NCI-H2107 treated with DMSO at 0.1 percent for 48 hours (cell line): Measurements from ENCODE around the gene INO80E.
"Not testable (repeated sequence)": the region's sequence is repeated elsewhere in the genome, so short reads cannot be mapped to it uniquely, and the experiment has no call there.

Source experiments
- DNase-seq: peaks from one replicate; lab custom pipeline; 2025; ENCODE audit not compliant: unreplicated experiment; lab: John Stamatoyannopoulos, UW

INO80E gene

DNA sequence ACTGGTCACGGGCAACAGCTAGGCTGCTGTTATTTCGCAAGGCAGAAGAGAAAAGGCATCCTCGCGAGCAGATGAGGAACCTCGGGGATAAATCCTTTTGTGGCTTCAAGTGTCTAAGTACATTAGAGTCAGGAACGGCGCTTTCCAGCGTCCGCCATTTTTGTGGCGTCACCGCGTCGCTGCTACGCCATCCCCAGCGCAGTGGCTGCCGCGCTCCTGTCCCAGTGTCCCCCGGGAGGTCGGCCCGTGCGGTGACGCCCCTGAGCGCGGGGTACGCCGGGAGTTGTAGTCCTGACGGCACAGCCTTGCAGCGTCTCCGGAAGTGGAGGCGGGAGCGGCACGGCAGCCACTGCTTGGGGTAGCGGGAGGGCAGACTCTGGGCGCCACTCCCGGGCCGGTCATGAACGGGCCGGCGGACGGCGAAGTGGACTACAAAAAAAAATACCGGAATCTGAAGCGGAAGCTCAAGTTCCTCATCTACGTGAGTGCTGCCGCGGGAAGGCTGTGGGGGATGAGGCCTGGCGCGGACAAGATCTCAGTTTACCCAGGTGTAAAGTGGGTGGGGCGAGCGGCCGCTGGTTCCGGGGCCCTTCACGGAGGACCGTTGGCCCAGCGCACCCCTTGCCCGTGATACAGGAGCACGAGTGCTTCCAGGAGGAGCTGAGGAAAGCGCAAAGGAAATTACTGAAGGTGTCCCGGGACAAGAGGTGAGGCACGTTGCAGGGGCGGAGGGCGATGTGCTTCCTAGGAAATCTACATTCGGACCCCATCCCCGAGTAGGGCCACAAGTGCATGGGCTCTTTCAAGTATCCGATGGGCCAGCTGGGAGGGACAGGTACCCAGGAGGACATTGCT is at the start of gene INO80E:
TSS of gene INO80E (plus strand) at position 331 of the 855 bp plus-strand sequence. CDS start at position 401, 70 bp downstream.
- peak; percentile 94 for DNase-seq

- DNase-seq = no peak
These were observed 48.1 kb upstream of the INO80E start for GRCh38 chr16:29947897-29948296.

GRCh38 chr16:29950806-29951461 is 45.1 kb upstream of the INO80E start:
- no peak for DNase-seq

DNA sequence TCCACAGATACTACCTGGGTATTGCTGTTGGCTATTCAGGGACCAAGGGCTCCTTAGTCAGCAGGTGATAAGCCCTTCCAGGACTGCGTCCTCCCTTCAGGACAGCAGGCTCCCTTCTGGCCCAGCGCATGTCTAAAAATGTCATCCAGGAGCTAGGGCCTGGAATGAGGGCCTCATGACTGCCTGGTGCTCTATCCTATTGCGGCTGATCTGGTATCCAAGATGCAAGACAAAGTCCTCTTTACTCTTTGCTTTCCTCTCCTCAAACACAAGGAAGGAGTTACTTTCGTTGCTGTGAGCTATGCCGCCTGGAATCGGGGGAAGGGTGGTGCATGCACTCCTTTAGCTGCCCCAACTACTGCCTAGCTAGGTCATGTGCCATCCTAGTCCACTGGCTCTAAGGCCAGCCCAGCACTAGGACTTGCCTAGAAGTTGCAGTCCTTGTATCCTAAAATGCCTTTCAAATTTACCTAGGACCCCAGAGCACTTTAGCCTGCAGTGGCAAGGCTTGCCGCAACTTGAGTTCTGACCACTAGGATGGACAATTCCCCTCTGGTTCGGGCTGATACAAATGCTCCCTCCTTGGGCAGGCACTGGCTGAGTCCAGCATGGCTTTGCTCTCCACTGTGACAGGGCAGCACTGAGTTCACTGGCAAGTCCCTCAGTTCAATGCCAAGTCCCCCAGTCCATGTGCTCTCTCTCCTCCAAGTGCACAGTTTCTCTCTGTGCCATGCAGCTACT is 44.2 kb upstream of the INO80E start:
- no peak for DNase-seq

DNA sequence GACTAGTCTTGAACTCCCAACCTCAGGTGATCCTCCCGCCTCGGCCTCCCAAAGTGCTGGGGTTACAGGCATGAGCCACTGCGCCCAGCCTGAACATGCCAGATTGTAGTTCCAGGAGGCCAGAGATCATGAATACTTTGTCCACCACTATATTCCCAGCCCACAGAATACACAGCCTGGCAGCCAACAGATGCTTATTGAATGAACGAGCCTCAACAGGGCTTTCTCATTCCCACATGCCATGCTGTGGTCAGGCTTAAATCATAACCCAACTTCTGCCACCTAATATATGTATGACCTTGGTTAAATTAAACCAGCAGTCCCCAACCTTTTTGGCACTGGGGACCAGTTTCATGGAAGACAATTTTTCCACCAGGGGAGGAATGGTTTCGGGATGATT is 37.3 kb upstream of the INO80E start:
- no peak for DNase-seq

DNA sequence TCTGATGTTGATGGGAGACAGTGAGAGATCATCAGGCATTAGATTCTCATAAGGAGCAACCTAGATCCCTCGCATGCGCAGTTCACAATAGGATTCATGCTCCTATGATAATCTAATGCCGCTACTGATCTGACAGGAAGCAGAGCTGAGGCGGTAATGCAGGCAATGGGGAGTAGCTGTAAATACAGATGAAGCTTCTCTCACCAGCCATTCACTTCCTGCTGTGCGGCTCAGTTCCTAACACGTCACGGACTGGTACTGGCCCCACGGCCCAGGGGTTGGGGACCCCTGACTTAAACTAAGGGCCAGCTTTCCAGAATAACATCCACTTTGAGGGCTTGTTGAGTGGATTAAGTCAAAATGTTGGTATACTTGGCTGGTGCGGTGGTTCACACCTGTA is 36.7 kb upstream of the INO80E start:
- no peak for DNase-seq

DNA sequence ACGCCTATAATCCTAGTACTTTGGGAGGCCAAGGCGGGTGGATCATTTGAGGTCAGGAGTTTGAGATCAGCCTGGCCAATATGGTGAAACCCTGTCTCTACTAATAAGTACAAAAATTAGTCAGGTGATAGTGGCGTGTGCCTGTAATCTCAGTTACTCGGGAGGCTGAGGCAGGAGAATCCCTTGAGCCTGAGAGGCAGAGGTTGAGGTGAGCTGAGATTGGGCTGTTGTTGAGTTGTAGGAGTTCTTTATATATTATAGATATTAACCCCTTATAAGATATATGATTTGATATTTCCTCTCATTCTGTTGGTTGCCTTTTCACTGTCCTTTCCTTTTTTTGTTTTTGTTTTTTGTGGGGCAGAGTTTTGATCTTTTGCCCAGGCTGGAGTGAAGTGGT is 36.2 kb upstream of the INO80E start:
- not testable (repeated sequence) for DNase-seq

- no peak for DNase-seq
These were observed 34.9 kb upstream of the INO80E start for GRCh38 chr16:29961127-29961478.

DNA sequence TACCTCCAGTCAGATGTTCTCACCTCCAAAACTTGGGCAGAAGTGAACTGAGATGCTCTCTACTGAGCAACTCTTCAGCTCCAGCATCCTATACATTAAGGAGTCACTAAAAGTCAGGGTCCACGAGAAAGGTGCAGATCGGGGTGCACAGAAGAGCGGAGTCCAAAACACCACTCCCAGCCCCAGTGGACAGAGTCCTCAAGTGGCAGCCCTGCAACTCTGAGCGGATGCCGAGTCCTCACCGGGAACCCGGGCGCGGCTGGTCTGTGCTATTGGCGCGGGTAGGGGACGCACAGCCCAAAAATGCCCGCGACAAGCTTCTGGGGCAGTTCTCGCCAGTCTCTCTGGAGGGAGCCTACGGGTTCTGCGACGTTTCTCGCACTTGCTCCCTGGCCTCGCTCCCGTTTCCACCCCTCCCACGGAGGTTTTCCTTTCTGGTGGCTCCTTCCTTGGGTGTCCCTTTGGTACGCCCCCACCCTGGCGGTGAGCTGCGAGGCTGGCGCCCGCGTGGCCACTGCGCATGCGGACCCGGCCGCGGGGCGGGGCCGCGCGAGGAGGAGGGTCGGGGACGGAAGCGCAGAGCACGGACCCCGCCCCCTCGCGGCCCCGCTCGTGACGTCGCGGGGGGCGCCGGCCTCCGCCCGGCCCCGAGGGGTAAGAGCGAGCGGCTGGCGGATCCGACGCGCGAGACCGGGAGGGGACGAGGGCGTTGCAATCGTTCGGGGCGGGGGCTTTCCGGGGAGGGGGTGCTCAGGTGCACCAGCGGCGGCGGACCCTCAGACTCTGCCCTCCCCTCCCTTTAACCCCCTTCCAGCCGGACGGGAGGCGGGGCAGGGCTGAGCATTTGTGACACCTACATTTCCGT is 34.3 kb upstream of the INO80E start, which contains the start of gene TMEM219:
TSS of gene TMEM219 (plus strand) at position 601 of the 865 bp plus-strand sequence. CDS start 1,065 bp downstream, outside the sequence.
- peak; percentile 60 for DNase-seq

GRCh38 chr16:29962344-29962994 is 33.6 kb upstream of the INO80E start:
- DNase-seq = no peak

DNA sequence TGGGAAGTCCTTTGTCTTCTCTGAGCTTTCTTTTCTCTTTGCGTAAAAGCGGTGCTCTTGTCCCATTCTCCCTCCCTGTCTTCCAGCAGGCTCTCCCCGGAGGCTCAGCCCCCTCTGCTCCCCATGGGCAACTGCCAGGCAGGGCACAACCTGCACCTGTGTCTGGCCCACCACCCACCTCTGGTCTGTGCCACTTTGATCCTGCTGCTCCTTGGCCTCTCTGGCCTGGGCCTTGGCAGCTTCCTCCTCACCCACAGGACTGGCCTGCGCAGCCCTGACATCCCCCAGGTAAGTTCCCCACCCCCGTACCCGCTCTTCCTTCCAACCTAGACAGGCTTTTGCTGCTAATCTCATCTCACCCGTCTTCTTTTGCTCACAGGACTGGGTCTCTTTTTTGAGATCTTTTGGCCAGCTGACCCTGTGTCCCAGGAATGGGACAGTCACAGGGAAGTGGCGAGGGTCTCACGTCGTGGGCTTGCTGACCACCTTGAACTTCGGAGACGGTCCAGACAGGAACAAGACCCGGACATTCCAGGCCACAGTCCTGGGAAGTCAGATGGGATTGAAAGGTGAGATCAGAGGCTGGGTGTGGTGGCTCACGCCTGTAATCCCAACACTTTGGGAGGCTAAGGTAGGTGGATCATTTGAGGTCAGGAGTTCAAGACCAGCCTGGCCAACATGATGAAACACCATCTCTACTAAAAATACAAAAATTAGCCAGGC is 32.9 kb upstream of the INO80E start:
- no peak for DNase-seq

DNA sequence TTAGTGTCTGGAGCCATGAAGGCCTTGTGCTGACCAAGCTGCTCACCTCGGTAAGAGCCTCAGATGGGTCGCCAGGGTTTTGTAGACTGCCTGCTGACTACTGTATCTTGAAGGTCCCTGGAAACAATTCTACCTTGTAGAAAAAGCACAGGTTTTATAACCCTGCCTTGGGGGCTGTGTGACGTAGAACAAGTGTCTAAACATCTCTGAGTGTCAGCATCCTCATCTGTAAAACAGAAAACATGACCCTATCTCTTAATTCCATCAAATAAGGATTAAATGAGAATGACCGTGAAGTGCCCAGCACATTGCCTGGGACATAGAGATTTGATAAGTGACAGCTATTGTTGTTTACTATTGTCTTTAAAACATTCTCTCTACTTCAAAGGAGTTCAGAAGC is 27.8 kb upstream of the INO80E start:
- no peak for DNase-seq

DNA sequence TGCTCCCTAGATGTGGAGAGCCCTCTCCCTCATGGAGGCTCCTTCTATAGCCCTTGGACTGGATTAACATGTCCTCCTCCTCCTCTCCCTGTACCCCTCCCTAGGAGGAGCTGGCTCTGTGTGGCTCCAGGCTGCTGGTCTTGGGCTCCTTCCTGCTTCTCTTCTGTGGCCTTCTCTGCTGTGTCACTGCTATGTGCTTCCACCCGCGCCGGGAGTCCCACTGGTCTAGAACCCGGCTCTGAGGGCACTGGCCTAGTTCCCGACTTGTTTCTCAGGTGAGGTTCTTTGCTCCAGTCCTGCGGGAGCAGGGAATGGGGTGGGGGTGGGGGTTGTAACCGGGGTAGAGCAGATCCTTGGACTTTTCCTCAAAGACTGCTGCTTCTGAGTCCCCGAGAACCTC is 24.7 kb upstream of the INO80E start:
- DNase-seq = no peak

- no peak for DNase-seq
These were observed 23.5 kb upstream of the INO80E start for GRCh38 chr16:29972500-29972899.

DNA sequence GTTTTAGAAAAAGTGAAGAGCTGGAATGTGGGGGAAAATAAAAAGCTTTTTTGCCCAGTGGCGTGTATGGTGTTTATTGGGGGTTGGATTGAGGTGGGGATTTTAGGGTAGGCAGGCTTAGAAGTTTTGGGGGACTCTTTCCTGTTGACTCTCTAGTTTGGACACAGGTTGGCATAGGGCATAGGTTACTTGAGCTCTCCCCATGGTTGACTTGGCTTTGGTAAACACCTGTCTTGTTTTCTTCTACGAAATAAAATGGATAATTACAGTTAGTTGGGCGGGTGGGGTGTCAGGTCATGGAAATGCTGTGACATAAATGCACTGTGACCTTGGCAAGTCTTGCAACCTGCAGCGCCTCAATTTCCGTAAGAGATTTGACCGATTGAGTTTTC is 23.1 kb upstream of the INO80E start:
- DNase-seq = no peak

GRCh38 chr16:29973384-29974246 is 22.4 kb upstream of the INO80E start, which contains the start of gene TAOK2:
Gene TAOK2 (plus strand): TSS chr16:29973868. CDS start chr16:29977773, 3,905 bp downstream.
- DNase-seq = peak; percentile 93

GRCh38 chr16:29974291-29975133 is 21.5 kb upstream of the INO80E start:
- no peak for DNase-seq

DNA sequence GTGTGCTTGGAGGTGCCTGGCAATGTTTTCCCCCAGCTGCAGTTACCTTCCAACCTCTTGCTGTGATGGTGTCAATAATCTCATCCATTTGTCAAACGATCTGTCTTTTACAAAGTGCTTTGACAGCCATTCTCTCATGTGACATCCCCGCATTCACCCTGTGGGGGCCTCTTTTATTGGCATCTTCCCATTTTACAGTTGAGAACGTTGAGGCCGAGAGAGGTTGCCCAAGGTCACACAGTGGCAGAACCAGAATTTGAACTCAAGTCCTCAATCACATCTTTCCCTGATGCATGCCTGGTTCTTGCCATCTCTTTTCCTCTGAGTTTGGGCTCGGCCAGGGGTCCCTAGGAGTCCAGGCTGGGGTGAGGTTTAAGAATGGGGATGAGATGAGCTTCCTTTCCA is 20.9 kb upstream of the INO80E start:
- DNase-seq = no peak
